Head of caudate nucleus (tissue), 42 donors: ENCODE measurements around the gene TPP2.

ENCODE experiments used
- DNase-seq, 42 donors: peaks; one replicate each; pipeline versions ENCODE4 v3.0.0 to v3.0.0-alpha.2; 2020 to 2021; ENCODE audit warnings: mixed read lengths in 7 of 42
- intact Hi-C: fragments of 100-400 bp; cut with DNase I; formaldehyde crosslinking; loops from one replicate; pipeline ENCODE4 v1.15.0; 2022

TPP2 gene

DNA sequence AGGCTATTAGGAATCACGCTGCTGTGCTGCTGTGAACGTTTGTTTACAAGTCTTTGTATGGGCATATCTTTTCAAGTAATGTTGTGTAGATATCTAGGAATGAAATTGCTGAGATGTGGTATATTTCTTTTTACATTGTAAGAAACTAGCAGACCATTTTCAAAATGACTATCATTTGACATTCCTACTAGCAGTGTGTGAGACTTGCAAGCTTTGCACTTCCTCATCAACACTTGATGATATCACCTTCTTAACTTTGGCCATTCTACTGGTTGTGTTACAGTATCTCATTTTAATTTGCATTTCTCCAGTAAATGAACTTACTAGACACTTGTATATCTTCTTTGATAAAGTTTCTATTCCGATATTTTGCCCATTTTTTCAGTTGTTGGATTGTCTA lies 85.9 kb downstream of the TPP2 start:
- intact Hi-C loops, result no loop called here

DNA sequence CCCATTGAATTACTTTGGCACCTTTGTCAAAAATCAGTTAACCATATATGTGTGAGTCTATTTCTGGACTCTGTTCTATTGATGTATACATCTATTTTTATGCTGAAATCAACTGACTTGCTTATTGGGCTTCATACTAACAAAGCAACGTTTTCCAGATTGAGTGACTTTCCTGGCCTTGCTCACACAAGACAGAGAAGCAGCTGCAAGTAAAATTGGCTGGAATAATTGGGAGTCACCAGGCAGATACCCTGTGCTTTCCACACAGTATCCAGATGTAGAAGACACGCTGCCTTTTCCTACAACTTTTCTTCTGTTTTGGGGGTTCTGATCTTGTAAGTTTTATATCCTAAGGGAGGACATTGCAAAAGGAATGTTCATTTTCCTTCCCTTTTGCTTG lies 86.9 kb downstream of the TPP2 start:
- intact Hi-C loops, result no loop called here
- DNase-seq, result no peak

More for the DNA sequence above, 85.9 kb downstream of the TPP2 start:
- no peak for DNase-seq

DNA sequence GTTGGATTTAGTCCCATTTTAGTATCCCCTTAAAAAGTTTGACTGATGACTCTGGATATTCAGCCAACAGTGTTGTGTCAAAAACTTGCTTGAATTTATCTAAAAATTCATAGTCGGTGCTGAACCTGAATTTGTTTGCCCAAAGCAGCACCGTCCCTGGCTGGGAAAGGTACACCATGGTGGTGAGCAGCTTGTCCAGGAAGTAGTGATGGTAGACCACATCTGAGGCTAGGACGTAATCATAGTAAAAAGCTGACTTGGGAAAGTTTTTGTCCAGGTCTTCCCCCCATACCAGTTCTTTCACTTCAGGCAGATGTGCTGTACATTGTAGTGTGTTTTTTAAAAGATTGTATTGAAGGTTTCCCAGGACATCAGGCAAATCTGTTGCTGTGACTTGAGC lies 89.2 kb downstream of the TPP2 start:
- intact Hi-C loops, result no loop called here
- no peak for DNase-seq

DNA sequence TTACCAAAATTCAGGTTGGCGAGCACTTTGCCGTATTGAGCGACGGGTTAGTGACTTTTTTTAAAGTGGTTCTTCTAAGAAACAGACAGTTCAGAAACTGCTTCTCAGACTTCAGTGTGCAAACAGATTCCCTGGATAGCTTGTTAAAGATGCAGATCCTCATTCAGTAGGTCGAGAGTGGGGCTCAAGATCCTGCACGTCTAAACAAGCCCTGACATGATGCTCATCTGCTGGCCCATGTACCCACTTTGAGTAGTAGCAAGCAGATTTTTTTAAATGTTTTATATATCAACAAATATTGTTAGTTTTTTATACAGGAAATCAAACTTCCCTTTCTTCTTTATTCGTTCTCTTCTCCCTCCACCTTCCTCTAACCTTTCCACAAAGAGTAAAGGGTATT lies 90.7 kb downstream of the TPP2 start:
- DNase-seq, result no peak
- intact Hi-C loops, result no loop called here

DNA sequence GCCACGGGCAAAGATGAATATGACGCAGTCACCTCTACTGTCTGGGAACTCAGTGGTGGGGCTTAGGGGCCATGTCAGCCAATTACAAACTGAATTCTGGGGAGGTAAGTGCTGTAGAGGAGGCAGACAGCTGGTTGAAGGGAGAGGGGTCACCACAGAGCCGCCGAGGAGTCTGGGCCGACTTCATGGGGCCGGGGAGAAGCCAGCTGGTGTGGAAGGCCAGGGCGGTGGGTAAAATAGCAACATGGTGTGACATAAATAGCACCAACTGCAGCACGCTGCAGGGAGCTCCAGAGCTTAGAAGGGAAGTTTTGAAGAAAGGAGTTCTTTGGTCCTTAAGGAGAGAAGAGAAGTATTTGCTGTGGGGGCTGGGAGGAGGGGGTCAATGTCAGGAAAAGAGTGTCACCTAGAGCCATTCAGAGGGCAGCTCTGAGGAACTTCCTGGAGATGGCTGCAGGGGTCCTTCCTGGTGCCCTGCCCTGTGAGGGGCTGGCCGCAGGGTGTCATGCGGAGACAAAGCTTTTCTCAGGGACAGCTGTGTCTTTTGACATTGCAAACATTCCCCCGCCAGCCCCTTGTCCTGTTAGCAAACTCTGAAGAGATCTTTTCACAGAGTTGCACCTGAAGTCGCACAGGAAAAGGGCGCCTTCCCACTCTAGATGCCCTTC lies 91.7 kb downstream of the TPP2 start:
- intact Hi-C loops, result no loop called here
- no peak for DNase-seq

DNA sequence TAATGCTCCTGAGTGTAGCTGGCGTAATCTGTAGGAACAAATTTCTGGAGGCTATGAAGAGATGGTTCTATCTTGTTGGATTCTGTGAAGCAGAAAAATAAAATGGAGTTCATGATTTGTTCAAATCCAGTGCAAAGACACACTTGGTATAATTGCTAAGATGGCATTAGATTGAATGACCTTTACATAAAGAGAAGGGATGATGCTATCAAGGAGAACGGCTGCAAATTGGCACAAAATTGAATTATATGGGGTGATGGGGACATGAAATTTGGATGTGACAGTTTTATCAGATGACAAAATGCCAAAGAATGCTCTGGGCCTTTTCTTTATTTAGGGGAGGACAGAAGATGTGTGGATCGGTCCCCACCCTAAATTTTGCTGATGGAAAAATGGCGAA lies 94.1 kb downstream of the TPP2 start:
- intact Hi-C loops, result no loop called here
- no peak for DNase-seq

DNA sequence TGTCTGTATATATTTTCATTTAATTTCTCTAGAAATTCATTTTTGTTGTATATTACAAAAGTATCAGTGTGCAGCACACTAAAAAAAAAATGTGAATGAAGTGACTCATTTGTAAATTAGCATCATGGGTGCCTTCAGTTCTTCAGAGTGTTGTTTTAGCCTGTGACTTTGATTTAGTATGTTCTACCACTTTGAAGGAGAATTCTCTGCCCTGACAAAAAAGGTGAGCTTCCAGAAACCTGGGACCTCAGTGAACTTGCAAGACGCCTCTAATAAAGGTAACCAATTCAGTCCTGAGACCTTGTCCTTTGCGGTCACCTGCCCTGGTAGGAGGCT lies 95.7 kb downstream of the TPP2 start:
- DNase-seq, result no peak
- intact Hi-C loops, result no loop called here

DNA sequence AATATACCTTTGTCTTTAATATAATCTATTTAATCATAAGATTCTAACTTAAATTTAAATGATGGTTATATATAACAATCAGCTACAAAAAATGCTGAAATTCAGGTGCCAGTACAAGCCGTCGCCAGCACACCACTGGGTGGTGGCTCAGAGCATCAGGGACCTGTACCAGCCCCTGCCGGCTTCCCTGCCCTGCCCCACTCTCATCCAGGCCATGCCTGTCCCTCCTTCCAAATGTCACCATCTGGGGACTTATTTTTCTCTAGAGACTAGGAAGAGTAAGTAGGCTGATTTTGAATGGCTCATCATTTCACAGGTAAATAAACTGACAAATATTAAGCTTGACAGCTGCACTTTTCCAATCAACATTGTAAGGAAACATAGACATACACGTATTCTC lies 96.5 kb downstream of the TPP2 start:
- intact Hi-C loops, result no loop called here
- DNase-seq, result no peak

DNA sequence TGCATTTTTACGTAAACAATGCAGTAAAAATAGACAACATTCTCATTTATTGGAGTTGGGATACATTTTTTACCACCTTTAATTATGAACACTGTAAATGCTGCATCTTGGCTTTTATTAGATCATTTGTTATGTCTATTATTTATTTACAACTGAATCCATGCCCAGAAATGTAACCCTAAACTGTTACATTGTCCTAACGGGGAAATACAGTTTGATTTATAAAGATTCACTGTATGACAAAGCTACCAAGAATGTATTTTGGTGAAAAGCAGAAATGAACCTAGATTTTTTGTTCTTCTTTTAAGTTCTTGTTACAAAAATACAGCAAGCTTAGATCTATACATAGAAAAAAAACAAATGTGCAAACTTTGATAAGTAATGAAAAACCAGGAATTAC lies 97.0 kb downstream of the TPP2 start:
- no peak for DNase-seq
- intact Hi-C loops, result no loop called here

DNA sequence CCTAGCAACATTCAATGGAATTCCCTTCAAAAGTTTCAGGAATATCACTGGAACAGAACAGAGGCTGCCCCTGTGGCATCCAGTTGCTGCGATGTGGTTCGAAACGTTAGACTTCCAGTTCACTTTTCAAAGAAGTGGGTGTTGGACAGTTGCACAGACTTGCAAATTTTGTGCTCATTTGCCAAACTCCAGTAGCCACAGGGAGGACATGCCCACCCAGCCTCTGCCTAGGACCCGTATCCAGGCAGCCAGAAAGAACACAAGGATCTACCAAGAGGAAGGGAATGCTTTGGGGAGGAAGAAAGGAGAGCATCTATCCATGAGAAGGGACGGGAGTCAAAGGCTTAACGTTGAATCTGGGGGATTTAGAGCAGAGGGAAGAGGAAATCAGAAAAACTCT lies 98.2 kb downstream of the TPP2 start, which contains the start of gene METTL21C:
TSS of gene METTL21C (minus strand) at position 108 of the 400 bp plus-strand sequence. CDS start 546 bp downstream, outside the sequence.
- intact Hi-C loops, result no loop called here
- DNase-seq, result no peak

DNA sequence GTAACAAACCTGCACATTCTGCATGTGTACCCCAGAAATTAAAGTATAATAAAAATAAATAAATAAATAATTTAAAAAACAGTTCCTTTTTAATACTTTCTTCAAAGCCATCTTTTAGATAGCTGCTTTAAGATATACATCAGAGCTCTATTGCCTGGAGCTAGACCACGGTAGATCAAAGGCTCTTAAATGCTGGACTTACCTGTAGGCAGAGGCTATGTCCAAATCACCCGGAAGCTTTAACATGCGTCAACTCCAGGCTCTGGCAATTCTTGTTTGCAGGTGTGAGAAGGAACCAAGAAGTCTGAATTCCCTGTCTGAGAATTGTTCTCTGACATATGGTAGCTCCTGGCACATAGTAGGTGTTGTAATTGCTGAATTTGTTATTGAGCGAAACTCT lies 99.7 kb downstream of the TPP2 start:
- DNase-seq, result no peak
- intact Hi-C loops, result no loop called here

DNA sequence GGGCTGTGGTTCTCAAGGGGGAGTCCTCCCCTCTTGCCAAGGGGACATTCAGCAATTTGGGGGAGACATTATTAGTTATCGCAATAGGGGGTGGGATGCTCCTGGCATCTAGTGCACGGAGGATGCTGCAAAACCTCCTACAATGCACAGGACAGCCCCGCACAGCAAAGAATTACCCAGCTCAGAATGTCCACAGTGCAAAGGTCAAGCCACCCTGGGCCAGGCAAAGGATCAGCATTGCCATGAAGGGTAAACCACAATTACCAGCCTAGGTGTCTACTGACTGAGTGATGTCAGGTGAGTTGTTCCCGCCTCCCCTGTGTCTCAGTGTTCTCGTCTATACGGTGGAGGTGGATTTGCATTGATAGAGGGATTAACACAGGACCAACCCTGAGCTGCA lies 100.5 kb downstream of the TPP2 start:
- intact Hi-C loops, result no loop called here
- no peak for DNase-seq

DNA sequence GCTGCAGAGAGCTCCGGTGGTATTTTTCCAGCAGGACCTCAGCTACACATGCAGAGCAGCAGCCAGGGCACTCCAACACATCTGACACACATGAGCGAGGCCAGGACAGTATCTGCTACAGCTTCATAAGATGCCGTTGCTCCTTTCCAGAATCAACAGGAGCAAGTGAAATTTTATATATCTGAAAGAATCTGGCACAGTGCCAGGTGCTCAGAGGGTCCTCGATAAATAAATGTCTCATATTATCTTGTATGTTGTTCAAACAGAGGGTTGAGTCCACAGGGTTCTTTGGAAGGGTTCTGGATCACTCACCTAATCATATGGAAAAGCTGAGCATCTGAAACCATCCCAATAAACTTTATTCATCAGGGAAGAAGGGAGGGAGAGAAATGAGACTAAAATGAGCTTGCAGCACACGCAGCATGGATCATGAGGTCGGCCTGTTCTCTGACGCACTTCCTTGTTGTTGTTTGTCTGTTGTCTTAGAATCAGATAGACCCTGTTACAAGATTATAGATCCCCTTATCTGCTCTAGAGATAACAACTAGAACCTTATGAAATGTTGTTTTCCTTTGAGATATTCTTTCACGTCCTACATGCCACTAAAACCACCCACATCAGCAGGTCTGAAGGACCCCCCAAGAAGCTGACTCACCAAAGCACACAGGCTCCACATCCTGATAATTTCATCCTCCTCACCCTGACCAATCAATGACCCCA lies 101.3 kb downstream of the TPP2 start:
- no peak for DNase-seq
- intact Hi-C loops, result no loop called here

DNA sequence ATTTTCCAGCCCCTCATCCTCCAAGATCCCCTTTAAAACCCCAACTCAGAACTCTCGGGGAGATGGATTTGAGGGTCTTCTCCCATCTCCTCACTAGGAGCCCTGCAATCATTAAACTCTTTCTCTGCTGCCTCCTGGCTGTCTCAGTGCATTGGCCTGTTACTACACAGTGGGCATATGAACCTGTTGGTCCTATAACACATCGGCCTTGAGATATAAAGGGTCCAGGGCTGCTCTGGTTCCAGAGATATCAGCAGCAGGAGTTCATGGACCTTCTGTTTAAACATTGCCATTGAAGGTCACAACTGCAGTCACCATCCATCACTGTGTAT lies 101.8 kb downstream of the TPP2 start:
- no peak for DNase-seq
- intact Hi-C loops, result no loop called here

DNA sequence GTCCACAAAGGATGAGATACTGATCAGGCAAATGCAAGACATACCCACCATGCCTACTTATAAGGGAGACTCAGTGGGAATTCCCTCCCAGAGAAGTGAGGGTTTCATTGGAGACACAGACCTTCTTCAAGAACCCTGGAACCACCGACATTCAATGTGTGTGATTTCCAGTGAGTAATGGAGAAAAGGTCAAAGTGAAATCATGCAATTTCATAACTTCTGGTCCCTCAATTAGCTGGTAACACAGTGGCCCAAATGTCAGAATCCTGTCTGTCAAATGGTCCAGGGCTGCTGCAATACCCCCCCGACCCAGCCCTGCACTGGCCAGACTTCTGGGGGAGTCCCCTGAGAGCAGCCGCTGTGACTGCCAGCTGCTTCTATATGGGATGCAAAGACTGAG lies 102.7 kb downstream of the TPP2 start:
- intact Hi-C loops, result no loop called here

DNA sequence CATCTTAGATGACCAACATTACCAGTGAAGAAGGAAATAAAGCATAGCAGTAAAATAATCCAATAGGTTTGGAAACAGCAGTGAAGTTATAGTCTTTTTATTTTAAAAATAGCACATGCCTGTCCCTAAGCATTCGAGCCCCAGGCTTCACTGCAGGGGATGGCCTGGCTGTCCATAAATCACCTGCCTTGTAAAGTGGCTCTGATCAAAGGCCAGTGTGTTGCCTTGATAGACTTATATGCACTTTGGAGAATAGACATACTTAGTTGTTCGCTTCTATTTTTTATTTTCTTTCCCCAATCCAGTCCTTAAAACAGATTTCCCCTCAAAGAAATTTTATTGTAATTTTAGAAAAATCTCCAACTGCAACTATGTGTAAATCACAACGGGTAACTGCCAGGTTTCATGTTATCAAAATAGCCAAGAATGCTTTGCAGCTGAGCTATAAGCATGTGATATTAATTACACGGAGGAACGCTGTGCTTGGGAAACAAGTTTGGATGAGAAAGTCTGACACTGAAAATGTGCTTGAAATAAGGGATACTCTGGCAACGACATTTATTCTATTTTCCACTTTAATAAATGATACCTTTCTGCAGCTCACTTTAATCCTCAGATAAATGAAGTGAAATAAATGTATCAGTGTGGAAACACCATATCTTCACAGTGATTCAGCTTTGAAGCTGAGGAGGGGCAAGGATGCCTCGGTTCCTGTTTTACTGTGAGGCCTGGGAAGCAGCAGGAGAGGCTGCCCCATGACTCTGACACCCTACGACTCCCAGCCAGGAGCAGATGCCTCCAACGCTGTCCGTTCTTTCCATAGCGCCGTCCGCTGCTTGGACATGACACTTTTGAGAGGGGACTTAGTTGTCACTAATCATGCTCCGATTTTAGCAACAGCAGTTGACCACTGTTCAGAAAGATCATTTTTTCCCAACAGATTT lies 103.6 kb downstream of the TPP2 start:
- no peak for DNase-seq
- intact Hi-C loops, result no loop called here

More for the DNA sequence above, 102.7 kb downstream of the TPP2 start:
- DNase-seq, result no peak

DNA sequence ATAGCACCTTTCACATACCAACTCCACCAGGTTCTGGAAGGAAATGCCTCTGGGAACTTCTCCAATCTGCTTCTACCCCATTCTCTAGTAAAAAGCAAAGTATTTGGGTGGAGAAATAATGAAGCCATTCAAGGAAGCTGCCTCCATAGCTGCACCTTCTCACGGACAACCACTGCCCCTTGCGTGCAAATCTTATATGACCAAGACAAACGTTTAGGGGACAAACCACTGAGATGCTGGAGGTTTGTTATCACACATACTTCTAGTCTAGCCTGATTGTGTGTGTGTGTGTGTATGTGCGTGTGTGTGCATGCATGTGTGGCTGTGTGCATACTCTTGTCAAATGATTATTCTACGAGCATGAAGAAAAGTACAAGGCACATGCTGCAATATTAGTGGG lies 104.5 kb downstream of the TPP2 start:
- intact Hi-C loops, result no loop called here
- no peak for DNase-seq

DNA sequence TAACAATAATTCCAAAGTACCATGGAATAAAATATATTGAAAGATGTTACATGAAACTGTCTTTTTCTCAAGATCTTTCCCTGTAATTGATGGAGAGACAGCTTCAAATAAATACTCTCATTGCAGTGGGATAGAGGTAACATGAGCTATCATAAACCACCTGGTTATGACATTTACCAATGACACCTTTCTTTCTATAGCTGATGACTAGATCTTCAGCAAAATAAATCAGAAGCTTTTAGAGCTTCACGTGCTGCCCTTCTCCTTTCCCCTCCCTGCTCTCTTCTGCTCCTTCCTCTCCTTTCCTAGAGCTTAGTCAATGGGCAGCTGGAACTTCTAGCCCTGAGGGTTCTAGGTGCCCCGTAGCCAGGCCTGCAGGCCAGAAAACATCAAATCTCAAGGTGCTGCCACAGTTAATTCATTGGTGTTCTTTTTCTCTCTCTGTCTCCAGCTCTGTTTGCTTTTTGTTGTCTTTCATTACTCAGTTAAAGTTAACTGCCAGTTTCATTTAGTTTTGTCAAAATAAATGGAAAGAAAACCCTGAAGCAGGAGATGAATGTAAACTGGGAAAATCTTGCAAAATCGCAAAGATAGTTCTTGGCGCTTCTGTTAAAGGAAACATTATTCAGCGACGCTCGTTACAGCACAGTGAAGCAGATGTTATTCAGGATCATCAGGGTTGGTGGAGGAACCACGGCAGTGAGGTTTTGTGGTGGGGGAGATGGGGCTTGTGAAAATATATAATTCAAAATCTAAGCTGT lies 106.4 kb downstream of the TPP2 start:
- intact Hi-C loops, result no loop called here
- no peak for DNase-seq

DNA sequence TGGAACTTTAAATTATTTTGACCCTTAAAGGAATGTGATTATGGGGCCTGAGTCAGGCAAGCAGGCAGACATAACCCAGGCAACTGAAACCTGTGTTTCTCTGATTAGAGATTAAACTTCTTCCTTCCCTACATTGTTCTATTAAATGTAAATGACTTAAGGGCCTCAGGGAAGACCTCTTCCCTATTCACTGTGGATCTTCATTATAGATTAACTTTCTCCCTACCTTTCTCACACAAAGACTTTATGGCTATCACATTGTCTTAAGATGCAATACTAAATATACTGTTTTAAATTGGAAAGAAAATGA lies 106.9 kb downstream of the TPP2 start:
- intact Hi-C loops, result no loop called here
- DNase-seq, result no peak
